Left renal pelvis (tissue), 4 donors: Measurements from ENCODE around the gene CTNNBL1. TPM values are rescaled to one million over a fixed set of nuclear protein-coding genes. Genes with fewer than 3 reads are reported as not detected.

Experiments
- DNase-seq, 4 donors: peaks; one replicate each; pipeline ENCODE4 v3.0.0-alpha.2; 2013; ENCODE audit warnings: low read depth in 4 of 4, low spot score in 3 of 4
- polyA plus RNA-seq, 4 donors: library from polyadenylated mRNA; unstranded; fragments of 120-200 nt; gene quantifications; one replicate each; pipeline ENCODE4 v1.2.1, GENCODE V29; 2013; ENCODE audit not compliant: insufficient read length in 4 of 4

The CTNNBL1 gene
- polyA plus RNA-seq, 4 donors: 44.3 to 50.2 (median 48.0) TPM

DNA sequence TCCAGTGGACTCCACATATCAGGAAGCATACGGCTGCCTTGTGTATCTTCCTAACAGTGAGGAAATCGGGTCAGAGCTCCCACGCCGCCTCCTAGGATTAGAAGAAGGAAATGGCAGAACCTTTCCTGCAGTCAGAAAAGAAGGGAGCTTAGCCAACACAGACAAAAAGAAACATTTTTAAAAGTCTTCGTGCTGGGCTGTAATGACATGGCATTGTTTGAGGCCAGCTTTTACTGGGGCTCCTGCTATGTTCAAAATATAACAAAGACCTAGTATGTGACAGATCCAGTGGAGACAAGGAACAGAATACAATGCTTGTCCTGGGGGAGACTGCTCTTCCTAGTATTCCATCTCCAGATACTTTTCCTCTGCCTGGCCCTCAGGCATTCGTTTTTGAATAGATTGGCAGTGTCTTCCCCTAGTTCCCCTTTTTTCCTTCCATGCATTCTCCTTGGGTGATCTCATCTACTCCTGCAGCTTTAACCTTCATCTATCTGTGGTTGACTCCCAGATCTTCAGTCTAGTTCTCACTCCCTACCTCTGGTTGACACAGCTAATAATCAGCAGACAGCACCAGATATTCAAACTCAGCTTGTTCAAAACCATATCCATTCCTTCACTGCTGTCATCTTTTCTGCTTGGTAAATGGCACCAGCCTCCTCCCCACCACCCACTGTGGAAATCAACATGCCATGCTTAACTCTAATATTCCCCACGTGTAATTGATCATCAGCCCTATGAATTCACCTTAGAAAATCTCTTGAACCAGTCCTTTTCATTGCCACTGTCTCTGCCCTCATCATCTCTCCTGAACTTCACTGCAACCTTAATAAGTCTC is 114.6 kb downstream of the CTNNBL1 start:
- no peak for DNase-seq

GRCh38 chr20:37810027-37810426 is 116.2 kb downstream of the CTNNBL1 start:
- DNase-seq: no peak

- no peak for DNase-seq
Observed at GRCh38 chr20:37816003-37816402, 122.2 kb downstream of the CTNNBL1 start.

- no peak for DNase-seq
Observed at GRCh38 chr20:37816726-37817125, 122.9 kb downstream of the CTNNBL1 start.

DNA sequence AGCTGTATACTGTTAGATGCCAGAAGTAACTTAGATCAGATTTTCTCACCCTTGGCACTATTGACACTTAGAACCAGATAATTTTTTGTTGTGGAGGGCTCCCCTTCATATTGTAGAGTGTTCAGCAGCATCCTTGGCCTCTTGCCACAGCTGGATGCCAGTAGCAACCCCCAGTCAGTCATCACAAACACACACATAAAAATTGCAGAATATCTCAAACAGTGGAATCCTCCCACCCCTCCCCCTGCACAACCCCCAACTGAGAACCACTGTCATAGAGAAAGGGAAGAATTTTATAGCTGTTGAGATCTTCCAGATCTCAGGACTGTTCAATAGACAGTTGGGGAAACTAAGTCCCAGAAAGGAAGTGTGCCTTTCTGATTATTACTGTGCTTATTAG is 127.9 kb downstream of the CTNNBL1 start:
- no peak for DNase-seq

GRCh38 chr20:37822141-37822601 is 128.3 kb downstream of the CTNNBL1 start:
- DNase-seq: peak in 1 of 4 donors; percentile 35

DNA sequence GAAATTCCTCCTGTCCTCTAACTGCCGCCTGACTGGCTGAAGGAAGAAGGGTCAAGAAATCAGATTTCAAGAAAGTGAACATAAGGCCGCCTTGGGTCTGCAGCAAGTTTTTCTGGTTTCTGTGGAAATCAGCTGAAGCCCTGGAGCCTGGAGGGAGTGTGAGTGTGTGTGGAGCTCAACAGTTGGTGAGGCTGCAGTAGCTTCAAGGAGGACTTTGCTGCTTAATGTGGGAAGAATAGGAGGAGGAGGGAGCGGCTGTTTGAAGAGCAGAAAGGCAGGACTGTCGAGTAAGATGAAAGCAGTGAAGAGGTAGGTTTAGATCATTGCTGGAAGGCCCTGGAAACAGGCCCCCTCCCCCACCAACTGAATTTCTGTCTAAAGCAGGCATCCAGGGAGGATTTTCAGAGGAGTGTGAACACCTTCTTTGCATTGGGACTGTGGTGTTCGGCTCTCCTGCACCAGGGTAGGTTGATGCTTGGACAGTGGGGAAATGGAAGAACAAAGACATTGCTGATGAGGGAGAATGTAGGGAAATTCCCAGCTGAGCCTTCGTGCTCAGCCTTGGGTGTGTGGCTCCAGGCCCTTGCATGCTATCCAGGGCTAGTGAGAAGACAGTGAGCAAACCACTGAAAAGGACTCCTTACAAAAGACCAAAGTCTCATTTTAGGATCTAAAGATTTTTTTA is 129.6 kb downstream of the CTNNBL1 start:
- DNase-seq: no peak

DNA sequence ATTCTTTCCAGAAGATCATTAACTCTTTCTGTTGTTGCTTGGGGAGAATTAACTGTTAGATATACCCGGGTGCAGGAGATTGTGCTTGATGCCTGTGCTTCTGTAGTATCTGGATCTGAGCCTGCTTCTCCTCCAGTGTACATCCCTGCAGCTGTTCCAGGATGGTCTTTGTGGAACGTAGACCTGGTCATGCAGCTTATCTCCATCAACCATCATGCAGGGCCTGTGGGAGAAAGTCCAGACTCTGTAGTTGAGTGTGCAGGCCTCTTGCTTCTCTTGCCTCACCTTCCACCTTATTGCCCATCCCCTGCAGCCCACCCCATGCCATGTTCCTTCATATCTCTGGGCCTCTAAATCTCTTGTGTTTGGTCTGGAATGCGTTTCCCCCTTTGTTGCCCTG is 133.8 kb downstream of the CTNNBL1 start:
- DNase-seq: no peak

DNA sequence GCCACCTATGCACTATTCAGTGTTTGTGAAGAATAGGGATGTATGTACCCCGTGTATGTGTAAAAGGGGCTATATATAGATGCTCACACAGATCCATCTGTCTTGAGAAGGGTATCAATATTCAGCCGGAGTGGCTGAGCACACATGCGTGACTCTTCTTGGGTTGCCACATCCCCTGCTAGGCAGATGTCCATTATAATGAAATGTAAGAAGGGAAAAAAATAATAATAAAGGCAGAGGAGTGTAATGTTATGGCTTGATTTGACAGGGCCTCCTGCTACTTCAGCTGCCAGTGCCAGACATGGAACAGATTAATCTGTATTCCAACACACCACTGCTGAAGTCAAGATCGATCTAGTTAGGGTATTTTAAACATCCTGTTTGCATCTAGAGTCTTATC is 134.9 kb downstream of the CTNNBL1 start:
- DNase-seq: no peak

GRCh38 chr20:37829128-37829527 is 135.3 kb downstream of the CTNNBL1 start:
- no peak for DNase-seq

DNA sequence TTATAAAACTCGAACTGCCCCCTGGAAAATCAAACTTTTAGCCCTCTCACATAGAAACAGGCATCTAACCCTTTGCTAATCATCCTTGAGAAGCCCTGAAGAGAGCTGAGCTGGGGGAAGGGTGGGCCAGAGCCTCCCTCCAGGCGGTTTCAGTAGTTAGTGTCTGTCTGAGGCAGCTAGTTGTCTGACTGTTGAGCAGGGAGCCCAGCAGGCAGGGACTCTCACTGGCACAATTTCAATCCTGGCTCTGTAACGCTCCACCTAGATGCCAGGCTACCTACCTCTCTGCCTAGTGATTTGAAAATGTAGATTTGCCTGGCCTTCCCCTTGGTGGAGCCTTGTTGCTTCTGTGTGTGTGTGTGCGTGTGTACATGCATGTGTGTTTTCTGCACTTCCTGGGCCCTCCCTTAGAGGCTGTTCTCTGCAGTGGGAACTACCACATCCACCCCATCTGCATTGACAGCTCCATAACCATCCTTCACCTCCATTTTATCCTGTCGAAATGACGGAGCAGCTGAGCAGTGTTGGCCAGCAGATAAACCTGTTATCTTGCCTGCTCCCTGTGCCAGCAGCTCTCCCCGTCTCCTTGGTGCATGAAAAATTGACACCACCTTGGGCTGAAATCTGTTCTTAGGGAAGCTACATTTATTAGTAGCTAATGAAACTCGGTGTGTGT is 139.5 kb downstream of the CTNNBL1 start:
- no peak for DNase-seq

GRCh38 chr20:37836926-37837325 is 143.1 kb downstream of the CTNNBL1 start:
- no peak for DNase-seq

- DNase-seq: no peak
Observed at GRCh38 chr20:37837924-37838323, 144.1 kb downstream of the CTNNBL1 start.

GRCh38 chr20:37838769-37839431 is 145.1 kb downstream of the CTNNBL1 start:
- DNase-seq: no peak

- no peak for DNase-seq
Observed at GRCh38 chr20:37839432-37839827, 145.6 kb downstream of the CTNNBL1 start.

DNA sequence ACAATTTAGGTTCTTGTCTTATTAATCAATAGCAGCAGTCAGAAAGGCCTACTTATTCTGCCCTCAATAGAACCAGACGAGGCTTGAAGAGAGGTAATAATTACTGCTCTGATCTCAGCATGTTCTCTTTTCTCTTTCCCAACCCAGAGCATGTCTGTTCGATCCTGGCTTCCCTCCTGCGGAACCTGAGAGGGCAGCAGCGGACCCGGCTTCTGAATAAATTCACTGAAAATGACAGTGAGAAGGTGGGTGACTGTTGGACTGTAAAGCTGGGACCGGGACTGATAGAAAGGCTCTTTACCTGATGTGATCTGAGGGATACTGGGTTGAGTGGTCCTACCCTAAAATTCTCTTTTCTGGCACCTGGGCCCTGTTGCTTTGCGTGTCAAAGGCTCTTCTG is 146.1 kb downstream of the CTNNBL1 start:
- no peak for DNase-seq

GRCh38 chr20:37841389-37841788 is 147.6 kb downstream of the CTNNBL1 start:
- DNase-seq: no peak

- no peak for DNase-seq
Observed at GRCh38 chr20:37841971-37842370, 148.1 kb downstream of the CTNNBL1 start.

DNA sequence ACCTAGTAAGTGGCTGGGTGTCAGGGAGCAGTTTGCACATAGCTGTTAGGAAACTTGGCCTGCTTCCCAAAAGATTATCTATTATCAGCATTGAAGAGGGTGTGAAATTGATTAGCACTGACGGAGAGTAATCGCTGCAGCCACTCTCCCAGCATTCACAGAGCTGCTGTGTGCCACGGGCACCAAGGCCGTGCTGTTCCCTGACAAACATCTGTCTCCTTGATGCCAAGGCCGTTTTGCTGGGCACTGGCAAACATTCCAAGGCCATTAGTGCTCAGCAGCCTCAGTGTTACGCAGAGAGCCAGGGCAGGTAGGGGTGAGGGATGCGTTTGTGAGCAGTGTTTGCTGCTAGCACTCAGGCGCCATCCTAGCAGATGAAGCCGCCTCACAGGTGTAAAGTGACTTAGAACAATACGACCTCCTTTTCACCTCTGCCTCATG is 151.4 kb downstream of the CTNNBL1 start:
- no peak for DNase-seq

DNA sequence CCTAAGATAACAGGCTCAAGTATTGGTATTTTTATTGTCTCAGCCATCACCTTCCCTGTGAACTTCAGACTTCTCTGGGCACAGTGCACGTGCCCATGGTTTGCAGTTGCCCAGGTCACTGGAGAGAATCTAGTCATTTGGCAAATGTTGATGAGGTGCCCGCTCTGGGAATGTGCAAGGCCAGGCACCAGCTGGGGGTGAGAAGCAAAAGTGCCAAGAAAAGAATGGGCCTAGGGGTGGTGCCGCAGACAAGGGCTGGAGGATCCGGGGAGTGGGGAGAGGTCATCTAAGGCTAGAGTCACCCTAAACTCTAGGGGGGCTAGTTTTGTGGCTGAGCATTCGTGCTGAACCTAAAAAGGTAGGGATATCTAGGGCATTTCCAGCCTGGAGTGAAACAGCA is 152.0 kb downstream of the CTNNBL1 start:
- DNase-seq: no peak

DNA sequence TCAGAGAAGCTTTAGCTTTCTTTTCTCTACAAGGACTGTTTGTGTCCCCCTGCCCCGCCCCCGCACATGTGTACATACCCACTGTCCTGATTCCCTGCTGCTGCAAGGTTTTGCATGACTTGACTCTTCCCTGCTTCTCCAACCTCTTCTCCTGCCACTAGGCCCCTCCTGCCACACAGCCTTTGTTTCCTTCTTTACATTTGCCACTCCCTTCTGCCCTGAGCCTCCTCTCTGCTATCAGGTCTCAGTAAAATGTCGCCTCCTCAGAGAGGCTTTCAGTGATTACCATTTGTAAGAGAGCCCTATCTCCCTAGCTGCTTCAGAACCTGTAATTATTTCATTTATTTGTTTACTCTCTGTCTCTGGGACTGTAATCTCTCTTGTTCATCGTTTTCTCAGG is 152.7 kb downstream of the CTNNBL1 start:
- DNase-seq: no peak
